Hematopoietic multipotent progenitor cell treated with erythropoietin and hydrocortisone succinate and interleukin-3 and kit ligand, for 4 days (in vitro differentiated cells): ENCODE measurements around the gene OLA1.

Experiments used
- DNase-seq: peaks from one replicate; pipeline ENCODE4 v3.0.0-alpha.2; 2015

Gene OLA1

GRCh38 chr2:174176898-174177297, 71.4 kb downstream of the OLA1 start:
- DNase-seq: no peak

- DNase-seq: no peak
These were observed 73.6 kb downstream of the OLA1 start for GRCh38 chr2:174174741-174175140.

GRCh38 chr2:174172802-174173355, 75.5 kb downstream of the OLA1 start:
- no peak for DNase-seq

- no peak for DNase-seq
These were observed 76.5 kb downstream of the OLA1 start for GRCh38 chr2:174171686-174172445.

- no peak for DNase-seq
These were observed 79.0 kb downstream of the OLA1 start for GRCh38 chr2:174169372-174169771.

- DNase-seq: no peak
These were observed 82.1 kb downstream of the OLA1 start for GRCh38 chr2:174166261-174166660.

GRCh38 chr2:174161490-174161889, 86.8 kb downstream of the OLA1 start:
- DNase-seq: peak; percentile 23

- DNase-seq: peak; percentile 69
These were observed 90.3 kb downstream of the OLA1 start for GRCh38 chr2:174158003-174158402.

GRCh38 chr2:174157053-174157452, 91.3 kb downstream of the OLA1 start:
- DNase-seq: peak; percentile 78

GRCh38 chr2:174153757-174154680, 94.3 kb downstream of the OLA1 start:
- peak; percentile 35 for DNase-seq

- DNase-seq: no peak
These were observed 98.8 kb downstream of the OLA1 start for GRCh38 chr2:174149530-174149929.

GRCh38 chr2:174148833-174149232, 99.5 kb downstream of the OLA1 start:
- DNase-seq: no peak

- peak; percentile 44 for DNase-seq
These were observed 102.5 kb downstream of the OLA1 start for GRCh38 chr2:174145827-174146226.

GRCh38 chr2:174142290-174142689, 106.0 kb downstream of the OLA1 start:
- no peak for DNase-seq

- peak; percentile 53 for DNase-seq
These were observed 110.2 kb downstream of the OLA1 start for GRCh38 chr2:174138161-174138560.

GRCh38 chr2:174135981-174136380, 112.4 kb downstream of the OLA1 start:
- DNase-seq: no peak

- DNase-seq: no peak
These were observed 123.2 kb downstream of the OLA1 start for GRCh38 chr2:174125090-174125489.

- DNase-seq: no peak
These were observed 124.2 kb downstream of the OLA1 start for GRCh38 chr2:174124181-174124580.

GRCh38 chr2:174122185-174122584, 126.1 kb downstream of the OLA1 start:
- DNase-seq: no peak

- DNase-seq: no peak
These were observed 126.7 kb downstream of the OLA1 start for GRCh38 chr2:174121612-174122011.

- no peak for DNase-seq
These were observed 127.2 kb downstream of the OLA1 start for GRCh38 chr2:174121175-174121574.

GRCh38 chr2:174120346-174120745, 128.0 kb downstream of the OLA1 start:
- no peak for DNase-seq
